ENCODE data around the gene RAB4B. TPM values are rescaled to one million over a fixed set of nuclear protein-coding genes. Genes with fewer than 3 reads are reported as not detected.
"Not testable (repeated sequence)": the region's sequence is repeated elsewhere in the genome, so short reads cannot be mapped to it uniquely, and the experiment has no call there.

Gene RAB4B
- total RNA-seq, 1 donor from 2014 or later: 29.2 TPM

- not testable (repeated sequence) for DNase-seq (ENCODE audit: low spot score)
Observed at GRCh38 chr19:40819479-40820234, 41.6 kb downstream of the RAB4B start.

GRCh38 chr19:40822161-40822560, 44.1 kb downstream of the RAB4B start:
- H3K4me3 Mint-ChIP-seq (ENCODE audit: unreplicated experiment): no peak overlapping the region
- H3K9me3 Mint-ChIP-seq (ENCODE audit: unreplicated experiment): no peaks in the 10 kb centered on the region
- no peak for DNase-seq (ENCODE audit: low spot score)
- H3K27me3 Mint-ChIP-seq (ENCODE audit: unreplicated experiment): peaks cover 17% of the 10 kb centered on the region
- H3K4me1 Mint-ChIP-seq (ENCODE audit: unreplicated experiment): peaks cover 23% of the 10 kb centered on the region
- TF ChIP-seq, protein P1, sequence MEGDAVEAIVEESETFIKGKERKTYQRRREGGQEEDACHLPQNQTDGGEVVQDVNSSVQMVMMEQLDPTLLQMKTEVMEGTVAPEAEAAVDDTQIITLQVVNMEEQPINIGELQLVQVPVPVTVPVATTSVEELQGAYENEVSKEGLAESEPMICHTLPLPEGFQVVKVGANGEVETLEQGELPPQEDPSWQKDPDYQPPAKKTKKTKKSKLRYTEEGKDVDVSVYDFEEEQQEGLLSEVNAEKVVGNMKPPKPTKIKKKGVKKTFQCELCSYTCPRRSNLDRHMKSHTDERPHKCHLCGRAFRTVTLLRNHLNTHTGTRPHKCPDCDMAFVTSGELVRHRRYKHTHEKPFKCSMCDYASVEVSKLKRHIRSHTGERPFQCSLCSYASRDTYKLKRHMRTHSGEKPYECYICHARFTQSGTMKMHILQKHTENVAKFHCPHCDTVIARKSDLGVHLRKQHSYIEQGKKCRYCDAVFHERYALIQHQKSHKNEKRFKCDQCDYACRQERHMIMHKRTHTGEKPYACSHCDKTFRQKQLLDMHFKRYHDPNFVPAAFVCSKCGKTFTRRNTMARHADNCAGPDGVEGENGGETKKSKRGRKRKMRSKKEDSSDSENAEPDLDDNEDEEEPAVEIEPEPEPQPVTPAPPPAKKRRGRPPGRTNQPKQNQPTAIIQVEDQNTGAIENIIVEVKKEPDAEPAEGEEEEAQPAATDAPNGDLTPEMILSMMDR (IDR thresholded peaks at IDR 0.05; ENCODE audit: unreplicated experiment): no peak
- H3K27ac Mint-ChIP-seq (ENCODE audit: unreplicated experiment): peak overlapping the region; percentile 64
- H3K36me3 Mint-ChIP-seq (ENCODE audit: low read depth, unreplicated experiment): peaks cover 7% of the 10 kb centered on the region

More at GRCh38 chr19:40819479-40820234, 41.6 kb downstream of the RAB4B start:
- H3K4me1 Mint-ChIP-seq (ENCODE audit: unreplicated experiment): peaks cover 23% of the 10 kb centered on the region
- not testable (repeated sequence) for H3K27ac Mint-ChIP-seq (ENCODE audit: unreplicated experiment); H3K9me3 Mint-ChIP-seq (ENCODE audit: unreplicated experiment); H3K36me3 Mint-ChIP-seq (ENCODE audit: low read depth, unreplicated experiment); H3K4me3 Mint-ChIP-seq (ENCODE audit: unreplicated experiment); H3K27me3 Mint-ChIP-seq (ENCODE audit: unreplicated experiment)
- TF ChIP-seq, protein P1 (IDR thresholded peaks at IDR 0.05; ENCODE audit: unreplicated experiment): peak; percentile 96

- not testable (repeated sequence) for DNase-seq (ENCODE audit: low spot score)
- H3K4me1 Mint-ChIP-seq (ENCODE audit: unreplicated experiment): peaks cover 23% of the 10 kb centered on the region
Observed at GRCh38 chr19:40822704-40823553, 44.9 kb downstream of the RAB4B start.

DNA sequence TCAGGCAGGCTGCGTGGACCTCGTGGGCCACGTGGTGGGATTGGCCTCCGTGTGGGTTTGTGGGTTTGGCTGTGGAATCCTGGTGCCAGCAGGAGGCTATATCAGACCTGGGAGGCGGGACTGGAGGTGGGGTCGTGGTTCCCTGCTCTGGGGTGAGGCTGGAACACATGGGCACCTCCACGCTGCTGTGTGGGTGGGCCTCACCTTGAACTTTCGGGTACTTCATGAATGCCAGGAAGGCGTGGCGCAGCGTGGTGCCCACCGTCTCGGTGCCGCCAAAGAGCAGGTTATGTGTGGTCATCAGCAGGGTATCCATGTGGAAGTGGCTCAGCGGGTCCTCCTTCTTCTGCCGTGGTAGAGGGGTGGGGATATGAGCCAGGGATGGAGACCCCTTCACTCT, 46.9 kb downstream of the RAB4B start:
- H3K27me3 Mint-ChIP-seq (ENCODE audit: unreplicated experiment); DNase-seq (ENCODE audit: low spot score); H3K9me3 Mint-ChIP-seq (ENCODE audit: unreplicated experiment); H3K4me3 Mint-ChIP-seq (ENCODE audit: unreplicated experiment); H3K27ac Mint-ChIP-seq (ENCODE audit: unreplicated experiment): not testable (repeated sequence)
- peaks cover 19% of the 10 kb centered on the region for H3K4me1 Mint-ChIP-seq (ENCODE audit: unreplicated experiment)
- H3K36me3 Mint-ChIP-seq (ENCODE audit: low read depth, unreplicated experiment): peaks cover 10% of the 10 kb centered on the region

More at GRCh38 chr19:40822704-40823553, 44.9 kb downstream of the RAB4B start:
- H3K4me3 Mint-ChIP-seq (ENCODE audit: unreplicated experiment); H3K9me3 Mint-ChIP-seq (ENCODE audit: unreplicated experiment): not testable (repeated sequence)
- peaks cover 17% of the 10 kb centered on the region for H3K27me3 Mint-ChIP-seq (ENCODE audit: unreplicated experiment)
- peak overlapping the region; percentile 54 for H3K27ac Mint-ChIP-seq (ENCODE audit: unreplicated experiment)
- peaks cover 10% of the 10 kb centered on the region for H3K36me3 Mint-ChIP-seq (ENCODE audit: low read depth, unreplicated experiment)

DNA sequence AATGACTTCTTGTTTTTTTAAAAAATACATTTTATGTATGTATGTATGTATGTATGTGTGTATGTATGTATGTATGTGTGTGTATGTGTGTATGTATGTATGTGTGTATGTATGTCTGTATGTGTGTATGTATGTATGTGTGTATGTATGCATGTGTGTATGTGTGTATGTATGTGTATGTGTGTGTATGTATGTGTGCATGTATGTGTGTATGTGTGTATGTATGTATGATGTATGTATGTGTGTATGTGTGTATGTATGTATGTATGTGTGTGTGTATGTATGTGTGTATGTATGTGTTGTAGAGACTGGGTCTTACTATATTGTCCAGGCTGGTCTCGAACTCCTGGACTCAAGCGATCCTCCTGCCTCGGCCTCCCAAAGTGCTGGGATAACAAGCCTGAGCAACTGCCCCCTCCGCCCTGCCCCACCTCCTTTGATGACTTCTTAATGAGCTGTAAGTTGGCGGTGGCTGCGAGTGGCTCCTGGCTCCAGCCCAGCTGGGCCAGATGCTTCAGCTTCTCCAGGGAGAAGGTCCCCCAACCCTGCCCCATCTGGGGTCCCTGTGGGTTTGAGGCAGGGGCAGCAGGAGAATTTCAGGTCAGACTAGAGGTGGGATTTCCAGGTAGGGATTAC, 47.5 kb downstream of the RAB4B start:
- H3K27me3 Mint-ChIP-seq (ENCODE audit: unreplicated experiment); H3K27ac Mint-ChIP-seq (ENCODE audit: unreplicated experiment); H3K4me3 Mint-ChIP-seq (ENCODE audit: unreplicated experiment); DNase-seq (ENCODE audit: low spot score); H3K9me3 Mint-ChIP-seq (ENCODE audit: unreplicated experiment): not testable (repeated sequence)
- peaks cover 19% of the 10 kb centered on the region for H3K4me1 Mint-ChIP-seq (ENCODE audit: unreplicated experiment)
- H3K36me3 Mint-ChIP-seq (ENCODE audit: low read depth, unreplicated experiment): peaks cover 10% of the 10 kb centered on the region

DNA sequence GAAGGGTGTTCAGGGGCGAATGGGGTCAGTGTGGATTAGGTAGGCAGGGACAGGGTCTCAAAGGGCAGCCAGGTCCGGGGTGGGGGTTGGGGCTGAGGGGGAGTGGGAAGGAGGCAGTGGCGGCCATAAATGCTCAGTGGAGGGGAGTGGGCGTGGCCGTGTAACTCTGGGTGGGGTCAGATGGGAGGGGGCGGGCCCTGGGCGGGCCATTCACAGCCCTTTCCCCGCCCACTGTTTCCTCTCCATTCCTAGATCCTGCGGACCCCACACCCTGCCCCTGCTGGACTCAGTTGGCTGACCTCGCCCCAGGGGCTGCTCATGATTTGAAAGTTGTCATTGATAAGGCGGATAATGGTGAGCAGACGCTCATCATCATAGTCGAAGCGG, 48.3 kb downstream of the RAB4B start:
- not testable (repeated sequence) for H3K9me3 Mint-ChIP-seq (ENCODE audit: unreplicated experiment); H3K27ac Mint-ChIP-seq (ENCODE audit: unreplicated experiment); H3K27me3 Mint-ChIP-seq (ENCODE audit: unreplicated experiment); DNase-seq (ENCODE audit: low spot score); H3K4me3 Mint-ChIP-seq (ENCODE audit: unreplicated experiment)
- peaks cover 19% of the 10 kb centered on the region for H3K4me1 Mint-ChIP-seq (ENCODE audit: unreplicated experiment)
- H3K36me3 Mint-ChIP-seq (ENCODE audit: low read depth, unreplicated experiment): peaks cover 10% of the 10 kb centered on the region

DNA sequence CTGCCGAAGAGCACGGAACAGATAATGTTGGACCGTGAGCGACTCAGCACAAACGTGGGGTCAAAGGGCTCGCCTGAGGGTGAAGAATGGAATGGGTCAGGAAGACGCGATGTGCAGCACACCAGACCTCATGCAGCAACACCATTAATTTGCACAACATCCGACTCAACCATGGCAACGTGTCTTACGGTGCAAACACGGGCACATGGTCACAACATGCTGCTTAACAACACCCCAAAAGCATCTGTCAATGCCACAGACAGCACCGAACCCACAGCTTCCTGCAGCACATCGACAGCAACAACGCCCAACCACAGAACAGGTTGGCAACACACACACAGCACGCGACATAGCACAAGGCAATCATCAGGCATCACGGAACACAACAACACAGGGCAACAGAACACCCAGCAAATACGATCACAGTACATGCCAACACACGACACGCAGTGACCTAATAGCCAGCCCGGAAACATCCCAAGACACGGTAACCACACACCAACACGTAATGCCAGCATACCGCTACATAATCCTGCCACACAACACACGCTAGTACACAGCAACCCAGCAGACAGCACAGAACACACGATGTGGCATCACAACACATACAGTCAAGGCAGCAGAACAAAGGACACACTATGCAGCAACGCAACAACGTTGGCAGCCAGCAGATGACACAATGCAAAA, 48.8 kb downstream of the RAB4B start:
- Mint-ChIP-seq H3K4me3 (ENCODE audit: unreplicated experiment) (peak overlapping the region; percentile 8), H3K27ac (ENCODE audit: unreplicated experiment) (peak overlapping the region; percentile 8), H3K4me1 (ENCODE audit: unreplicated experiment) (peaks cover 19% of the 10 kb centered on the region), H3K36me3 (ENCODE audit: low read depth, unreplicated experiment) (peaks cover 10% of the 10 kb centered on the region)
- H3K9me3 Mint-ChIP-seq (ENCODE audit: unreplicated experiment); DNase-seq (ENCODE audit: low spot score); H3K27me3 Mint-ChIP-seq (ENCODE audit: unreplicated experiment): not testable (repeated sequence)
